ENCODE measurements around the gene DNAI2.

Gene DNAI2

GRCh38 chr17:74274060-74274708, at the start of gene DNAI2:
TSS of gene DNAI2 (plus strand) at chr17:74274234. CDS start at chr17:74281818, 7,584 bp downstream.
- DNase-seq (ENCODE audit: low spot score), result no peak

- no peak for DNase-seq (ENCODE audit: low spot score)
Measured at GRCh38 chr17:74224959-74225725, 48.9 kb upstream of the DNAI2 start.

DNA sequence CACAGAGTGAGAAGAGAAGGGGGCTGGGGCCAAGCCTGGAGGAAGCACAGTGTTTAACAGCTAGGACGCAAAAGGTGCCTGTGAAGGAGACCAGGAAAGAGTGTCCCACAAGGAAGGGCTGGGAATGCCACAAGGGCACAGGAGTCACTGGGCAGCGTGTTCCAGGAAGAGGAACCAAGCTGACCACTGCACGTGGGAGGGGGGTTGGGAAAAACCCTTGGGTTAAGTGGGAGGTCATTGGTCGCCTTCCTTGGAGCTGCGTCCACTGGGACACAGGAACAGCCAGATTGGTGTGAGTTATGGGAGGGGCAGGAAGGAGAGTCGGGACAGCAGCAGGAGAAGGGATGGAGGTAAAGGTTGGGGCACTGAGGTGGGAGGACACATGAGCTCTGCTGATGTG, 47.8 kb upstream of the DNAI2 start:
- no peak for DNase-seq (ENCODE audit: low spot score)

GRCh38 chr17:74227271-74228080, 46.6 kb upstream of the DNAI2 start:
- no peak for DNase-seq (ENCODE audit: low spot score)

DNA sequence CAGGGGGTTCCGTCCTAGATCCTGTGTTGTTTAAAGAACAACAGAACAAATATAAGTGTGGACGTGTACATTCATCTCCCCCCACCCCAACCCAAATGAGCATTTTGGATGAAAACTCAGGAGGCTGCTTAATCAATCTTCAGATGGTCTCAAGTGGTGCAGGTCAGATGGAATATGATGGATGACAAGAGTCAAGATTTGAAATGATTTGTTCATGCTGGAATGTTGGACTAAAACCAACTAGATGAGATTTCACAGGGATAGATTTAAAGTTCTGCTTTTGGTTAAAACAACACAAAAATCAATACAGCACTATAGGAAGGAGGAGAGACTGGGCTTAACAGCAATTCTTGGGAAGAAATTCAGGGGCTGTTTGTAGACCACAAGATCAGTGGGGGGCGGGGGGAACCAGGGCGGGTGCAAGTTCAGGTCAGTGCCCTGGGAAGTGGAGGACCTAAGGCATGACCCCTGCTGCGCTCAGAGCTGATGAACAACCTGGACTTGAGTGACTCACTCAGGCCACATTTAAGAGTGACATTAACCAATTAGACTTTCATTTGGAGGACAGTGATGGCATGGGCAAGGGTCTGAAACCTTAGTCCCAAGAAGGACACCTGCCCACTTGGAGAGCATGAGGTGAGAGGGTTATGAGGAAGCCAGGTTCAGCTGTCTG, 45.6 kb upstream of the DNAI2 start:
- no peak for DNase-seq (ENCODE audit: low spot score)

GRCh38 chr17:74230896-74231295, 43.1 kb upstream of the DNAI2 start:
- no peak for DNase-seq (ENCODE audit: low spot score)

DNA sequence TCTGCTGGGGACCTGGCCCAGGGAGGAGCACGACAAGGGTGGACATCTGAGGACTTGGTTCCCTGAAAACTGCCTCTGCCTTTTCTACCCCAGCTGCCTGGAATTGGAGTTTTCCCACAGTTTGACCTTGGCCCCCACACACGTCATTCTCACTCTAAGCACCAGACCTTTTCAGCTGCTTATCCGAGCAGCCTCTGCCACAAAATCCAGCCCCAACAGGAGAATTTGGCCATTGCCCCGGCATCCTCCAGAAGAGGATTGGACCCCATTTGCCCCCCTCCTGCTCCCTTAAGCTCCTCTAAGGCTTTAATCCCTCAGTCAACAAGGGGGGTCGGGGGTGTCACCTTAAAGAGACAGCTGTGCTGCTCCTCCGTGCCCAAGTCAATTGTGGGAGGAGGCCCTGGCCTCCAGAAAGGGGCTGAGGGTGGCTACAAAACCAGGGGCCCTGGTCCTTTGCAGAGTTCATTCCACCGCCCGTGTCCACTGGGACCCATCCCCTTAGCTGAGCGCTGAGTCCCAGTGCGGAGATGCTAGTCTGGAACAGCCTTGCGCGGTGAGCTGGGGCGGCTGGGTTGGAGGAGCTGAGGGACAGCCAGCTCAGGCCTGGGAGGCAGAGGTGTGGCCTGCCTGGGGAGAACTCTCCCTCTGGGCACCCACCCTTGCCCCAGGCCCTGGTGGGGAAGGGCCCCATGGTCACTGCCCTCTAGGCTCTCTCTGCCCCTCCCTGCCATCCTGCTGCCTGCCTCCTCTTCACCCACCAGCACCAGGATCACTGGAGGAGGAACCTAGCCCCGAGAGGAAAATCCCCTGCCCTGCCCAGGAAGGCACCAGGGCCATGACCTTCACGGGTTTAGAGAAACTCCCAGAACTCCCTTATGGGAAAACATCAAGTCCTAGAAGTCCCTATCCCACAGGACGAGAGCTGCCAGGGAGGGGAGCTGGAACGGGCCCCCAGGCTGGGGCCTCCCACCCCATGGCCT, 41.8 kb upstream of the DNAI2 start:
- DNase-seq (ENCODE audit: low spot score), result peak; percentile 91

DNA sequence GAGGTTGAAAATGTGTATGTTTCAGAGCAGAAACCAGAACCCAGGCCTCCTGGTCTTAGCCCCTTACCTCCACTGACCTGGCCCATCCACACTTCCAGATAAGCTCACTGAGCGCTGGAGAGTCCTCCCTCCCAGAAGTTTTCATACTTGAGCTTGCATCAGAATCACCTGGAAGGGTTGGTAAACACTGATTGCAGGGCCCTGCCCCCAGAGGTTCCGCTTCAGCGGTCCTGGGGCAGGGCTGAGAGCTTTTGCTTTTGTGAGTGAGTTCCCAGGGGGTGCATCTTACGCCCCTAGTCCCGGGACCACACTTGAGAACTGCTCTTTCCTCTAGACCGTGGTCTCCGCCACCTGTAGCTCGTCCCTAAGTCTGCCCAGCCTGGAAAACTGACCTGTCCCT, 40.1 kb upstream of the DNAI2 start:
- no peak for DNase-seq (ENCODE audit: low spot score)

- no peak for DNase-seq (ENCODE audit: low spot score)
Measured at GRCh38 chr17:74234486-74234885, 39.5 kb upstream of the DNAI2 start.

- DNase-seq (ENCODE audit: low spot score), result no peak
Measured at GRCh38 chr17:74235040-74235581, 38.9 kb upstream of the DNAI2 start.

GRCh38 chr17:74235911-74236371, 38.1 kb upstream of the DNAI2 start:
- no peak for DNase-seq (ENCODE audit: low spot score)

GRCh38 chr17:74237321-74237720, 36.7 kb upstream of the DNAI2 start:
- no peak for DNase-seq (ENCODE audit: low spot score)

DNA sequence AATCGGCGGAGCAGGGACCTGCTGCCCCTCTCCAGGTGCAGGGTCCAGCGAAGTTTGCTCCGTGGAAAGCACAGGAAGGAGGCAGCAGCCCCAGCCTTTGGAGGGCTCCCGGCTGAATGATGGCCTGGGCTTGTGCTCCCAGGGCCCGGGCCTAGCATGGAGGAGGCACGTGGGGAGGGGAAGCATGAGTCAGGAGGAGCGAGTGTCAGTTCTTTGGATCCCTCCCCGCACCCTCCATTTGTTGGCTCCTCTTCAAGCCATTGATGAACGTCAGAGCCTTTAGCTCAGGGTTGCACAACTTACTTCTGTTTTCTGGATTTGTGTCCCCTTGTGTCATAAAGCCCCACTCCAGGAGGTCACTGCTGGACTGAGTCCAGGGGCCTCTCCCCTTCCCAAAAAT, 34.9 kb upstream of the DNAI2 start:
- no peak for DNase-seq (ENCODE audit: low spot score)

- no peak for DNase-seq (ENCODE audit: low spot score)
Measured at GRCh38 chr17:74240618-74241205, 33.3 kb upstream of the DNAI2 start.

DNA sequence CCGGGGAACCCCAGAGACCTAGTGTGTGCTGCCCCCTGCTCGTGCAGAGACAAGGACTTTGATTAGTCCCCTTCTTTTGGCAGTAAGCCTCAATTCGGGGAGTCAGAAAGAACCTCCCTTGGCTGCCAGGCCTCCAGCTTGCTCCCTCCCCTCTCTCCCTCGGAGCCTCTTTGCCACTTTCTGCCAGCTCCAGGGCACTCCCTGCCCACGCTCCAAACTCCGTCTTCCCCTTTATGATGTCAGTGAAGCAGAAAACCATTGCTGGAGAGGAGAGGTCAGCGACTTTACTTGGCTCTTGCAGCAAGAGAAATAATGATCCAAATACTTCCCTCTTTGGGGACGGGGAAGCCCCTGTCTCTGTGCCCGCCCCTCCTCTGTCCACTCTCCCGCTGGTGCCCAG, 32.6 kb upstream of the DNAI2 start:
- no peak for DNase-seq (ENCODE audit: low spot score)

- no peak for DNase-seq (ENCODE audit: low spot score)
Measured at GRCh38 chr17:74241847-74242246, 32.2 kb upstream of the DNAI2 start.

GRCh38 chr17:74243013-74243755, 30.9 kb upstream of the DNAI2 start:
- no peak for DNase-seq (ENCODE audit: low spot score)

GRCh38 chr17:74244128-74244527, 29.9 kb upstream of the DNAI2 start:
- no peak for DNase-seq (ENCODE audit: low spot score)

- no peak for DNase-seq (ENCODE audit: low spot score)
Measured at GRCh38 chr17:74244548-74244947, 29.5 kb upstream of the DNAI2 start.

All from D341Med (cell line).